Stimulated activated CD4-positive, alpha-beta T cell treated with anti-CD3 and anti-CD28 coated beads, Interleukin-4, amount 100 ng/mL, for 48 hours (primary cell): Measurements from ENCODE around the gene ZNF592.

Experiments used
- DNase-seq, 2 donors: peaks; one replicate each; pipeline ENCODE4 v3.0.0-alpha.2; 2020; ENCODE audit warnings: low read depth in 2 of 2

The ZNF592 gene

GRCh38 chr15:84805221-84805620, 56.8 kb downstream of the ZNF592 start:
- no peak for DNase-seq

GRCh38 chr15:84807228-84807627, 58.8 kb downstream of the ZNF592 start:
- DNase-seq, result no peak

- no peak for DNase-seq
Observed at GRCh38 chr15:84810073-84810840, 61.9 kb downstream of the ZNF592 start.

- DNase-seq, result no peak
Observed at GRCh38 chr15:84811151-84811550, 62.8 kb downstream of the ZNF592 start.

- DNase-seq, result no peak
Observed at GRCh38 chr15:84811828-84812227, 63.4 kb downstream of the ZNF592 start.

- no peak for DNase-seq
Observed at GRCh38 chr15:84812842-84813241, 64.5 kb downstream of the ZNF592 start.

GRCh38 chr15:84813435-84813834, 65.0 kb downstream of the ZNF592 start:
- DNase-seq, result no peak

- no peak for DNase-seq
Observed at GRCh38 chr15:84813931-84814330, 65.5 kb downstream of the ZNF592 start.

- DNase-seq, result no peak
Observed at GRCh38 chr15:84814916-84815315, 66.5 kb downstream of the ZNF592 start.

GRCh38 chr15:84816694-84817465, 68.5 kb downstream of the ZNF592 start, which contains the start of gene ALPK3:
Gene ALPK3, plus strand, starts transcription at chr15:84817356. Its CDS starts 97 bp downstream, at chr15:84817453.
- DNase-seq, result no peak

- no peak for DNase-seq
Observed at GRCh38 chr15:84817466-84818081, 69.2 kb downstream of the ZNF592 start.

GRCh38 chr15:84818261-84819131, 70.1 kb downstream of the ZNF592 start:
- no peak for DNase-seq

GRCh38 chr15:84819291-84819768, 70.9 kb downstream of the ZNF592 start:
- DNase-seq, result no peak

GRCh38 chr15:84819791-84820190, 71.4 kb downstream of the ZNF592 start:
- no peak for DNase-seq

GRCh38 chr15:84821501-84822021, 73.2 kb downstream of the ZNF592 start:
- DNase-seq, result no peak

GRCh38 chr15:84822653-84823281, 74.4 kb downstream of the ZNF592 start:
- no peak for DNase-seq

- no peak for DNase-seq
Observed at GRCh38 chr15:84823282-84823878, 75.0 kb downstream of the ZNF592 start.

- DNase-seq, result no peak
Observed at GRCh38 chr15:84824260-84825007, 76.0 kb downstream of the ZNF592 start.

GRCh38 chr15:84826369-84826823, 78.0 kb downstream of the ZNF592 start:
- DNase-seq, result no peak
